NK-92 treated with Interleukin-12 subunit alpha and Interleukin-12 subunit beta, amount 100 ng/mL, for 24 hours (cell line): ENCODE measurements around the gene KANSL1.

ENCODE experiments used
- DNase-seq: peaks from one replicate; lab custom pipeline; 2025; lab: John Stamatoyannopoulos, UW

Gene KANSL1

DNA sequence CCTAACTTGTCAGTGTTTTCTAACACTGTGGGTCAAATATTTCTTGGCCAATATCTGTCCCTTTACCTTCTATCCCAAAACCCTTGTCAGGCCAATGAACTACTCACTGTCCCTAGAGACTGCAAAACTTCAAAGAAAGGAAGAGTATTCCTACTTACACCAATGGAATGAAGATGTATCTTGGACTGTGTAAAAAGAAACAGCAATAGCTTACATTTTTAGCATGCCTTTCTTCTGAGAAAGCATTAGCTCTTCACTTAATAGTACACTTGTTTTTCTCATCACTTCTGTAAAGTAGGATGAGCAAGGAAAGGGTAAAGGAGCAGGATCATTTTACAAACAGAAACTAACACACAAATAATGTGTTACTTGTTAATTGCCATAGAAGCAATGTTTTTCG is 120.2 kb downstream of the KANSL1 start:
- no peak for DNase-seq

DNA sequence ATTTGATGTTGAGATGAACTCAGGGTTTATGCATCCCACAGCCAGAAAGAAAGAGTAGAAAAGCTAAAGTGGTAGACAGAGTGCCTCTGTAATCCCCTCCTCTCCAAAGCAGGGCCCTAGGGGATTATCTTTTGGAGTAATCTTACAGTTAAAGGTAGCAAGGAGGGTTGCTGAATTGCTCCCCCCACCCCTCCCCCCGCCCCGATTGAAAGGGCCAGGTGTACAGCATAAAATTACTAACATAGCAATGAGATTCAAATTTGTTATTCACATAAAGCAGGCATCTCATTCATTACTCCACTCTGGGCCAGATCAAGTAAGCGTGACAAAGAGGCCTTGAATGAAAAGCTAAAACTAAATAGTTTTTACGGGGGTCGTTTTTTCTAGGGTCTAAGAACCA is 121.4 kb downstream of the KANSL1 start:
- DNase-seq: no peak

- no peak for DNase-seq
These were observed 128.8 kb downstream of the KANSL1 start for GRCh38 chr17:46064460-46064859.

GRCh38 chr17:46063241-46063640 is 130.0 kb downstream of the KANSL1 start:
- DNase-seq: no peak

DNA sequence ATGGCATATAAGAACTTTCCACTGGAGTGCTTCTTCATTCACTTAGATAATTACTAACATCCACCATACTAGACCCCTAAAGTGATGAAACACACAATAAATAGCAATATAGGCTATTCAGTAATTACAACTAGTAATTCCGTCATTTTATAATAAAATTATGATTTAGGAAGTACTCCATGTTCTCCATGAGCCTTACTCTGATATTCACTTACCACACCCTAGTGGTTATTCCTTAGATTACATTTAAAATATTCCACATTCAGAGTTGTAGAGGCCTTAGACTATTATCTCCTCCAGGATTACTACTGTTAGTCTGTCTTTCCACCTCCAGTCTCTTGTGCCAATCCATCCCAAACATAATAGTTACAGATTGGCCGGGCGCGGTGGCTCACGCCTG is 131.8 kb downstream of the KANSL1 start:
- no peak for DNase-seq

- DNase-seq: no peak
These were observed 132.8 kb downstream of the KANSL1 start for GRCh38 chr17:46060461-46060860.

DNA sequence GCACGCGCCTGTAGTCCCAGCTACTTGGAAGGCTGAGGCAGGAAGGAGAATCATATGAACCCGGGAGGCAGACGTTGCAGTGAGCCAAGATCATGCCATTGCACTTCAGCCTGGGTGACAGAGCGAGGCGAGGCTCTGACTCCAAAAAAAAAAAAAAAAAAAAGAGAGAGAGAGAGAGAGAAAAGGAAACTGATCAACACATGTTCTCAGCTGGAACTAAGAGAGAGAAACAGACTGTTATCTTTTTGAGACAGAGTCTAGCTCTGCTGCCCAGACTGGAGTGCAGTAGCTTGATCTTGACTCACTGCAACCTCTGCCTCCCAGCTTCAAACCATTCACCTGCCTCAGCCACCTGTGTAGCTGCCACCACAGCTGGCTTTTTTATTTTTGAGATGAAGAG is 133.7 kb downstream of the KANSL1 start:
- no peak for DNase-seq

- DNase-seq: no peak
These were observed 135.9 kb downstream of the KANSL1 start for GRCh38 chr17:46057366-46057765.

- peak; percentile 20 for DNase-seq
These were observed 136.4 kb downstream of the KANSL1 start for GRCh38 chr17:46056800-46057304.

- no peak for DNase-seq
These were observed 139.2 kb downstream of the KANSL1 start for GRCh38 chr17:46053911-46054534.

GRCh38 chr17:46049656-46050055 is 143.6 kb downstream of the KANSL1 start:
- no peak for DNase-seq

- DNase-seq: no peak
These were observed 145.4 kb downstream of the KANSL1 start for GRCh38 chr17:46047856-46048255.

DNA sequence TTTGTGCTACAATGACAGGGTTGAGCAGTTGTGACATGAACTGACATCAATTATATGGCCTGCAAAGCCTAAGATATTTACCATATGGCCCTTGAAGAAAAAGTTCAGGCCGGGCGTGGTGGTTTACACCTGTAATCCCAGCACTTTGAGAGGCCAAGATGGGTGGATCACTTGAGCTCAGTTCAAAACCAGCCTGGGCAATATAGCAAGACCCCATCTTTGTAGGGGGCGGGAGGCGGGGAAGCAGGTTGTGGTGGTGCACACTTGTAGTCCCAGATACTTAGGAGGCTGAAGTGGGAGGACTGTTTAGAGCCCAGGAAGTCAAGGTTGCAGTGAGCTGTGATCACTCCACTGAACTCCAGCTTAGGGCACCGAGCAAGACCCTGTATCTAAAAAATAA is 145.8 kb downstream of the KANSL1 start:
- no peak for DNase-seq

- DNase-seq: no peak
These were observed 146.3 kb downstream of the KANSL1 start for GRCh38 chr17:46046957-46047356.

DNA sequence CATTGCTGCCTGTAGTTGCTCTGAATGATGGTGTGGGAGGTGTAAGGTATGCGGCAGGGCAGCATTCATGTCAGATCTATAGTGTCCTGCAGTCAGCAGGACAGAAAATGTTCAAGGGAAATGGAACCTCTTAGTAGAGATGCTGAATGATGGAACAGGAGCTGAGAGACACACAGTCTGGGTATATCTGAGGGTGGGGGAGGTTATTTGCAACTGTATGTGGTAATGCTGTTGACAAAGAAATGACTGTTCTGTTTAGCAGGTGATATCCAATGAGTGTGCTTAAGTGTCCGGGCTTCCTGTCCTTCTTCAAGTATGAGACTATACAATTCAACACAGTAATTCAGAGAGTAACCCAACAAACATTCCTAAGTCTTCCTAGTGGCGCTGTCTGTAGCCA is 147.6 kb downstream of the KANSL1 start:
- DNase-seq: no peak

- no peak for DNase-seq
These were observed 148.2 kb downstream of the KANSL1 start for GRCh38 chr17:46044989-46045388.

DNA sequence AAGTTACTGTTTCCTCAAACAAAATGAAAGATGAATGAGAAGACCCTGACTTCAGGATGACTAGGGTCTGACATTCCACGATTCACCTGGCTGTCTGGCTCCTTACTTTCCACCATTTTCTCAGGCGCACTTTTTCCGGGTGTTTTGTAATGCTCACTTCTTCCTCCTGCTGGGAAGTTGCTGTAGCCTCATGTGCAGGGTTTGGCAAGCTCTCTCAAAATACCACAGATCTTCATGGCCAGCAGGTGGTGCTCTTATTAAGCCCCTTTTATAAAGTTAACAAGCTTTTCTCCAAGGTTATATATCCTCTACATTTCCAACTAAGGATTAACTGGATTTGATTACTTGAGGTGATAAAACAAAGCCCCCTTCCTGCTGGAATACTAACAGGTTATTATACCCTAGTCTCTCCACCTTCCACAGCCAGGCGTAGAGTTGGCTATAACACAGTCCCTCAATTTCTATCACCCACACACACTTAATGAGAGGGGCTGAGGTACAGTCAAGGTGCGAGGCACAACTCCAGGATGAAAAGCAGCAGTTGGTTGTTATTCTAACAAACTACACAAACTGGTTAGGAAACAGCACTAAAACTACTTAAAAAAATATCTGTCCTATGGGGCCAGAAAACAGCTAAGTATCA is 148.8 kb downstream of the KANSL1 start:
- no peak for DNase-seq

DNA sequence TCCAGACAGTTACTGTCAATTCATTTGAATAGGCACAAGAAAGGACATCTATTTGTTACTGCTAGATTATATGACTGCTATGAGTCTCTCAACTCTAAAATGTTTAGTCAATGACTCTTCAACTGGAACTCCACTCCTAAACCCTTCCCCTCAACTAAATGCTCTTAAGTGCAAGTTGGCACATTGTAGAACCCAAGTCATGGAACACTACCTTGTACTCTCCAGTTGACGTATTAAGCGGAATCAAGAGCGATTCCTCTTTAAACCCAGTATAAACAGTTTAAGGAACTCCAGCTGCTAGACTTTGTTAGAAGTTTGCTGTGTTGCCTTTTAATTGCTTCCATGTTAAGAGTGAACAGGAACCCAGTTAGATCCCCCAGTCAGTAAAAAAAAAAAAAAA is 149.6 kb downstream of the KANSL1 start:
- no peak for DNase-seq

DNA sequence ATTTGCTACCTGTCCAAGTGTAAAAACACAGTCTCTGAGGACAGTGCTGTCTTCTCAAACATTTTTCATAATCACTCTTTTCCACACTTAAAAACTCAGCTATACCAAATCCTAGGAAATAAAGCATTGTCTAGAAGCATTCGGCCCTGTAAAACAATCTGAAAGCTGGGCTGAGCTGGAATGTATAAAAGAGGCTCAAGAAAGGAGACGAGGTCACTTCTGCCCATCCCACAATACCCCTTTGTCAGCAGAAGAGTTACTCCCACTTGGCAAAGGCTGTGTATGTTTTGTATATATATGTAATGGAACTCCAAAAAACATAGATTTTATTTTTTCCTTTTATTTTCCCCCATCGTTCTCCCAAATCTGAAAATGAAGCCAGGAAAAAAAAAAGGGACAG is 150.3 kb downstream of the KANSL1 start:
- DNase-seq: no peak

- no peak for DNase-seq
These were observed 151.0 kb downstream of the KANSL1 start for GRCh38 chr17:46042246-46042645.

DNA sequence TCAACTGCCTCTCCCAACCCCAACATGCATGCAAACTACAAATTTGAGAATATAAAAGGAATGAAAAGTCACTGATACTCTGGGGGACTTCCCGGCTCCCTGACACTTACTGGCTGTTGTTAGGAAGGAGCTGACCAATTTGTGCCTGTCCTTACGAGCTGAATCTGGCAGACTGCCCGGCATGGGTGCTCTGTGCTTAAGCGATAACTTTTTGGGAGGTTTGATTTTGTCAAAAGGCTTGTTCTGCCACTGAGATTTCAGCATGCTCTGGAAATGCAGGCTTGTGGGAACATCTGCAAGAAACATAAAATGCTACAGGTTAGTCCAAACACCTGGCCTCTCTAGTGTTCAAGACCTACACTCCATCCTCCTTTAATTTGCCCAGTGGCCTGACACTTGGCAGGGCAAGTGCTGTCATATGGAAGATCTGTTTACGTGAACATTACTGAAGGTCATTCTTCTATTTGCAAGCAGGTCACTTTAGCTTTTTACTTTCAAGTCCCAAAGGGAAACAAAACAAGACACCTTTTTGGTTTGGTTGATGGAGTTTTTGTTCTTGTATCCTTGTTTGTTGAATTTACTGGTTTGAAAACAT is 153.5 kb downstream of the KANSL1 start:
- DNase-seq: no peak

GRCh38 chr17:46038937-46039336 is 154.3 kb downstream of the KANSL1 start:
- no peak for DNase-seq

DNA sequence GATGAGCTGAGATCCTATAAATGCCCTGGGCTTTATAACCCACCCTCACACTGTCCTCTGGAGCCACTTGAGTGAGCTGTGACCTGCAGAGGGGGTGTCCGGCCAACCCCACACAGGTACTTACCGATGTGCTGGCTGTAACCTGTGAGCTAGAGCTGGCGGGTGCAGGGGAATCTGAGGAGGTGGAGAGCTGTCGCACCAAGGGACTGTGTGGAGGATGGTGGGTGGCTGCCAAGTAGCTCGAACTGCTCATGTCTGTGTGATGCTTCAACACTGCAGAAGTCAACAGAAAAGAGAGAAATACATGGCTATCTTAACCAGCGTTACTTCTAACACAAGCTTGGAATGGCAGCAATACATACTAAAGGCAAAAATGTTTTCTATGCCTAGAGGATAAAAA is 154.8 kb downstream of the KANSL1 start:
- DNase-seq: no peak
